Stimulated activated CD8-positive, alpha-beta memory T cell treated with anti-CD3 and anti-CD28 coated beads, Interleukin-15, amount 100 ng/mL, for 4 hours (primary cell): ENCODE results near the gene CLECL1.
A peak's percentile ranks its signal among the peaks of the same experiment; 100 is the strongest.
"Not testable (repeated sequence)": the region's sequence is repeated elsewhere in the genome, so short reads cannot be mapped to it uniquely, and the experiment has no call there.

ENCODE experiments used
- DNase-seq, 2 donors: peaks; one replicate each; pipeline ENCODE4 v3.0.0-alpha.2; 2020; ENCODE audit warnings: low read depth in 2 of 2

CLECL1 gene

GRCh38 chr12:9719790-9720189 is 13.1 kb downstream of the CLECL1 start:
- no peak for DNase-seq

GRCh38 chr12:9718968-9719367 is 13.9 kb downstream of the CLECL1 start:
- no peak for DNase-seq

DNA sequence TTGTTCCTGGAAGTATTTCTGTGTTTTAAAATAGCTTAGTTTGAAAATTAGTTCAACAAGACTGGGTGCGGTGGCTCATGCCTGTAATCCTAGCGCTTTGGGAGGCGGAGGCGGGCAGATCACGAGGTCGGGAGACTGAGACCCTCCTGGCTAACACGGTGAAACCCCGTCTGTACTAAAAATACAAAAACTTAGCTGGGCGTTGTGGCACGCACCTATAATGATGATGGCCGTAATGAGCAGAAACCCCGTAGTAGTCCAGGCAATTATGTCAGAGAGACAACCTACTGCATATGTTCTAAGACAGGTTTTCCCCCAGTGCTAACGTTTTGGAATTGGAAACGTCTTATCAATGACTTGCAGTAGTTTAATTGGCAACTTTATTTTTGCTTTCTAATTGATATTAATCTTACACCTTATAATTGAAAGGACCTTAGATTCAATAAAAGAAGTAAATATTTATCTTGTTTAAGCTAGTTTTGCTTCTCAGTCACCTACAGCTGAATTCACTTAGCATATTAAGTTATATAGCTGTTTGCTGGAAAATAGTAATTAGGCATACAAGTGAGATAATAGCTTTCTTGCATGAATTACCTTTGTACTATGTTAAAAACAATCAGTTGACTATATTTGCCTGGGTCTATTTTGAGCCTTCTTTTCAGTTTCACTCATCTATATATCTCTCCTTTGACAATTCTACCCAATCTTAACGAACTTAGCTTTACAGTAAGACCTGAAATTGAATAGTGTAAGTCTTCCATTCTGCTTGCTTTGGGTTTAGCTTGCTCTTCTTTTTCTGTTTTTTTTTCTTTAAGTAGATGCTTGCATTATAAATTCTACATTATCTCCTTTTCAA is 15.6 kb downstream of the CLECL1 start:
- DNase-seq, result no peak

- DNase-seq, result not testable (repeated sequence)
These were observed 19.8 kb downstream of the CLECL1 start for GRCh38 chr12:9713032-9713558.

DNA sequence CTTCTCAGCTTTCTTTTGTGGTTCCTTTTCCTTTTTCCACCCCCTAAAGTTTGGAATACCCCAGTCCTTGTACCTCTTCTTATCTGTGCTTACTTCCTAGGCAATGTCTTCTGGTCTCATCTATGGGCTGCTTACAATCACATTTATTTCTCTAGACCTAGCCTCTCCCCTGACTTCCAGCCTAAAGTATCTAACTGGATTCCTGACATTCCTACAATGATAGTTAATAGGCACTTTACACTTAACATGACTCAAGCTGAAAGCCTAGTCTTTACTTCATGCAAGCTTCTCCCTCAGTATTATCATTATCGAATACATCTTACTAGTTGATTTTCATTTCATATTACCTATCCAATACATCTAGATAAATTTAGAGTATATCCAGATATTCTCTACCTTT is 21.2 kb downstream of the CLECL1 start:
- no peak for DNase-seq

DNA sequence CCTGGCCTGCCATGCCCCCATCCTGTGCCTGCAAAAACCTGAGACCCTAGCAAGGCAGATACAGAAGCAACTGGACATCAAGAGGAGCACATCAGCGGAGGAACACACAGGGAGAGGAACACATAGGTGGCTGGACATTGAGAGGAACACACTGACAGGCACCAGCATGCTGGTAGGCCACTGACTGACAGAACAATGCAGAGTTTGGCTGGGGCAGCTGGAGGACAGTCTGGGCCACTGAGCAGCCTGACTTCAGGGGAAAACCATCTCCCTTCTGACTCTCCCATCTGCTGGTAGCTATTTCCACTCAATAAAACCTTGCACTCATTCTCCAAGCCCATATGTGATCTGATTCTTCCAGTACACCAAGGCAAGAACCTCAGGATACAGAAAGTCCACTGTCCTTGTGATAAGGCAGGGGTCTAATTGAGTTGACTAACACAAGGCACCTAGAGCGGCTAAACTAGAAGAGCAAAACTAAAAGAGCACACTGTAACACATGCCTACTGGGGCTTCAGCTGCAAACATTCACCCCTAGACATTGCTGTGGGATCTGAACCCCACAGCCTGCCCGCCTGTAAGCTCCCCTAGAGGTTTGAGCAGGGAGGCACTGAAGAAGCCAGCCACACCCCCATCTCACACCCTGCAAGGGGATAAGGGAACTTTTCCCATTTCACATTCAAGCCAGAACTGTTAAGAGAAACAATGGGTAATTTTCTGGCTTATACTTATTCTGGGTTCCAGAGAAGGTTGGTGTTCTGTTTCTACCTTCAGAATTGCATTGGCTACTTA is 22.1 kb downstream of the CLECL1 start:
- no peak for DNase-seq

DNA sequence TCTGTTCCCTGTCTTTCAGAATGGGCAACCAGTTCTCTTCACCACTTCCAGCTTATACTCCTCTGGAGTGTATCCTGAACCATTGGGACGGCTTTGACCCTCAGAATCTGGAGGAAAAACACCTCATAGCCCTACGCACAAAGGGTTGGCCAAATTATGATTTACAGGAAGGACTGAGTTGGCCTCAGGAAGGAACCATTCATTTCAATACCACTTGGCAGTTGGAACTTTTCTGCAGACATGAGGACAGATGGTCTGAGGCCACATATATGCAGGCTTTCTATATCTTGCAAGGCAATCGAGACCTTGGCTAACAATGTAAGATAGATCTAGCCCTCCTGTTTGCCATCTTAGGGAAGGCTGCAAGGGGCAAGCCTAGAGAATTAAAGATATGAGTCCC is 24.0 kb downstream of the CLECL1 start:
- no peak for DNase-seq

GRCh38 chr12:9707864-9708808 is 24.8 kb downstream of the CLECL1 start:
- peak; percentile 29 to 52 for DNase-seq

GRCh38 chr12:9707356-9707755 is 25.5 kb downstream of the CLECL1 start:
- no peak for DNase-seq

DNA sequence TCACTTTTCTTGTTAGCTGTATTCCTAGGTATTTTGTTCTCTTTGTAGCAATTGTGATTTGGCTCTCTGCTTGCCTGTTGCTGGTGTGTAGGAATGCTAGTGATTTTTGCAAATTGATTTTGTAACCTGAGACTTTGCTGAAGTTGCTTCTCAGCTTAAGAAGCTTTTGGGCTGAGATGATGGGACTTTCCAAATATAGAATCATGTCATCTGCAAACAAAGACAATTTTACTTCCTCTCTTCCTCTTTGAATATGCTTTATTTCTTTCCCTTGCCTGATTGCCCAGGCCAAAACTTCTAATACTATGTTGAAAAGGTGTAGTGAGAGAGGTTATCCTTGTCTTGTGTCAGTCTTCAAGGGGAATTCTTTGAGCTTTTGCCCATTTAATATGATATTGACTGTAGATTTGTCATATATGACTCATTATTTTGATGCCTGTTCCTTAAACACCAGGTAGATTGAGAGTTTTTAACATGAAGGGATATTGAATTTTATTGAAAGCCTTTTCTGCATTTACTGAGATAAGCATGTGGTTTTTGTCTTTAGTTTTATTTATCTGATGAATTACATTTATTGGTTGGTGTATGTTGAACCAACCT is 26.7 kb downstream of the CLECL1 start:
- no peak for DNase-seq

DNA sequence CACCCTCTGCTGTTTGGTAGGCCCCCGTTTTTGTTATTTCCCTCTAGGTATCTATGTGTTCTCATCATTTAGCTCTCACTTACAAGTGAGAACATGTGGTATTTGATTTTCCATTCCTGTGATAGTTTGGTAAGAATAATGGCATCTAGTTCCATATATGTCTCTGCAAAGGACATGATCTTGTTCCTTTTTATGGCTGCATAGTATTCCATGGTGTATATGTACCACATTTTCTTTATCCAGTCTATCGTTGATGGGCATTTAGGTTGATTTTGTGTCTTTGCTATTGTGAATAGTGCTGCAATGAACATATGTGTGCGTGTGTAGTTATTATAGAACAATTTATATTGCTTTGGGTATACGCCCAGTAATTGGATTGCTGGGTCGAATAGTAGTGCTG is 28.3 kb downstream of the CLECL1 start:
- DNase-seq, result not testable (repeated sequence)

DNA sequence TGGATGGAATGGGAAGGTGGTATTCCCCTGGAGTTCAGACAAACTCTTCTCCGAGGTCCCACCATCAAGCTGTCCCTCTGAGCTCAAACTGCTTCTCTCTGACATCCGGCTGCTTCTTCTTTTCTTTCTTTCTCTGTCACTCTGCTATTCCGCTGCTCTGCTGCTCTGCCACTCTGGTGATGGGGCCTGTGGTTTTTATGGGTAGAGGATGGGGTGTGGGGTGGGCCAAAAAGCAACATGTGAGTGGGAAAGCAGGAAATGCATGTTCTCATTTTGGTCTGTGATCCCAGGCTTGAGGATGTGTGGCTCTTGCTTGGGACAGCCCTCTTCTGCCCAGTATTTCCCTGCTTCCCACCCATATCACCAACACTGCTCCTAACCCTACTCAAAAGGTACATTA is 30.6 kb downstream of the CLECL1 start:
- DNase-seq, result no peak

DNA sequence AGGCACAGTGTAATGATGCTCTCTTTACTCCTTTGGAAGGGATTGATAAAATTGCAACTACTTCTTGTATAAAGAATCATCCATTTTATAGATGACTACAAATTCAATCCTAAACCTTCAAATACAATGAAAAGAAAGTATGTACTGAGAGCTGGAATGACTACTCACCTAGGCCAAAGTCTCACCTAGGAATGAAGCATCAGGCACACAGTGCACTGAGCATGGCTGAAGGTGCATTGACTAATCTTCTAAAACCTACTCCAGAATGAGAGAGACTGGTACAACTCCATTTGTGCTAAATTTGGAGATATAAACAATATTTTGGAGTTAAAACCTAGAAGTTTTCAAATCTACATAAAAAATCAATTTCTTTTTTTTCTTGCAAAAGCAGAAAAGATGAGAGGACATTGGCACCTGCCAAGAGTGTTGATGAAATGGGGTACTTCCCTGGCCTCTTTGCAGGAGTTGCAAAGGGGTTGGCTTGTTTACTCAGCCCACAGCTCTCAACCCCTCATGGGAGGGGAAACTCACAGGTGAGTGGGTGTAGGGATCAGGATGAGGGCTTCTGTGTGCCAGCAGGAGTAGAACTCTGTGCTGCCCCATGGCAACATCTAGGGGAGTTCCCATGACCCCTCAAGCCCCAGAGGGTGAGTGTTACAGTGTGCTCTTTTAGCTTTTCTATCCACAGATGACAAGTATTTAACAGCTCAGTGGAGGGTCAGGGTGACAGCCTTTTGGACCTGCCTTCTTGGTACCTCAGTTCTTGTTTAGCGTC is 31.3 kb downstream of the CLECL1 start:
- DNase-seq, result no peak

- DNase-seq, result no peak
These were observed 32.3 kb downstream of the CLECL1 start for GRCh38 chr12:9700606-9700956.

DNA sequence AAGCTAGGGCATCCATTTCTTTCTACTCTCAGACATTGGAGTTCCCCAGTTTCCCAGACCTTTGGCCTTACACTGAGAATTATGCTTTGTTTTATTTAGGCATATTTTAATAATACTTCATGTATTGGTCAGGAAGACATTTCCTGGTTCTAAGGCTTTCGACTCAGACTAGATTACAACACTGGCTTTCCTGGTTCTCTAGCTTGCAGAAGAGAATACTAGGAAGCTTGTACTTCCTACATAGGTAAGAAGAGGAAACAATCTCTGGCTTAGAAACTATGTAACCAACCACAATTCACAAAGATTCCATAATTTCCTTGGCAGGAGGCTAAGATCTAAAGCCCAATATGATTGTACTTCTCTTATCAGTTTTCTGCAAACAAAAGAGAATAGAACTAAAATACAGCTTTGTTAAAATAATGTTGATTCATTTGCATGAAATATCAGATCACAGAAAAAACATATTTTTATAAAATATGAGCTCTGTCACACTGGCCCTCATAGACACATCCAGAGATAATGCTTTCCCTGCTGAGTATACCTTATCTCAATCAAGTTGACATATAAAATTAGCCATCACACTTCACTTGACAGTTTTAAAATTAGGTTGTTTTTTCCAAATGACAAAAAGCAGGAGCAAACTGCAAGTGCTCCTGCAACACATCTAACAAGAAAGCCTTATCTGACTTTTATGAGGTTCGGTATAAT is 32.8 kb downstream of the CLECL1 start:
- DNase-seq, result no peak

DNA sequence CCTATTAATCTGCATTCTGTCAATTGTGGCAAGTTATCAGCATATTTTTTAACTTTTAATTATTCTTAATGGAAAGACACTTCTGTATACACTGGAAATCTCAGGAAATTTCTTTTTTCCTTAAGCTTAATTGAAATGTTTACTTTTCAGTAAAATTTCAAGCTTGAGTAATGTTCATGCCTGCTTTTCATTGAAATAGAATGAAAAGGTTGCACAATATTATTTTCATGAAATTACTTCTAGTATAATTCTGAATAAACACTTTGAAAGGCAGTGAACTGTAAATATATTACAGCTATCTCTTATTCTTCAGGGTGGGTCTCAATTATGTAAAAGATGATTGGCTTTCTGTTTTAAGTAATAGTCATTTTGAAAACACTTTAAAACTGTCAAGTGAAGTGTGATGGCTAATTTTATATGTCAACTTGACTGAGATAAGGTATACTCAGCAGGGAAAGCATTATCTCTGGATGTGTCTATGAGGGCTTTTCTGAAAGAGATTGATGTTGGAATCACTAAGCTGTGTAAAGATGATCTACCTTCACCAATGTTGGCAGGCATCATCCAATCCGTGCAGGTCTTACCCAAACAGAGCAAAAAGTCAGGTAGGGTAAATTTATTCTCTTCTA is 33.5 kb downstream of the CLECL1 start:
- no peak for DNase-seq

DNA sequence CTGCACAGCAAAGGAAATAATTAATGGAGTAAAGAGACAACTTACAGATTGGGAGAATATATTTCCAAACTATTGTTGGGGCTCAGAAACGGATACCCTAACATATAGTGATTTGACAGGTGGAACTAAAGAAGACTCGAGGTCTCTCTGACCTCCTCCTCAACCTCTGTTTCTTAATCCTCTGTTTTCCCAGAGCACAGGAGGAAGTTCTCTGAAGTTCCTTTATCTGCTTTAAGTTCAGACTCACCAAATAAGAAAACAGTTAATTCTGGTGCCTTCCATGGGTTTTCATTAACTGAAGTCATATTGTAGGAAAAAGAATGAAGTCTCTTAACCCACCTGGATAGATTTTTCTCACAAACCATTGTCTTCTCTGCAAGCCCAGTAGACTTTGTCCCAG is 34.2 kb downstream of the CLECL1 start:
- no peak for DNase-seq

DNA sequence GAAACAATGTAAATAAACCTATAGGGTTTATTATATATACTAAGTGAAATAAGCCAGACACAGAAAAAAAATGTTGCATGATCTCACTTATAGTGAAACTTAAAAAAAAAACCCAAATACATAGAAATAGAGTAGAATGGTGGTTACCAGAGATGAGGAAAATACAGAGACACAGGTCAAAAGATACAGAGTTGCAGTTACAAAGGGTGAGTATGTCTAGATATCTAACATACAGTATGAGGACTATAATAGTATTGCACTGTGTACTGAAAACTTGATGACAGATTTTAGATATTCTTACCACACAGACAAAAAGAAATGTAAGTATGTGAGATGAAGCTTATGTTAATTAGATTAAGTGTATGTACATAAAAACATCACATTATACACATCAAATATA is 35.3 kb downstream of the CLECL1 start:
- no peak for DNase-seq

- DNase-seq, result not testable (repeated sequence)
These were observed 37.2 kb downstream of the CLECL1 start for GRCh38 chr12:9695661-9696060.
